Measurements from ENCODE around the gene GMEB2. TPM values are rescaled to one million over a fixed set of nuclear protein-coding genes. Genes with fewer than 3 reads are reported as not detected.
A peak's percentile ranks its signal among the peaks of the same experiment; 100 is the strongest.

Gene GMEB2
- total RNA-seq, 1 donor, result 7.4 TPM

GRCh38 chr20:63578224-63579016 is 48.5 kb downstream of the GMEB2 start:
- TF ChIP-seq CTCF (IDR thresholded peaks at IDR 0.05; ENCODE audit: insufficient read depth, low read length), result no peak
- H3K4me3 ChIP-seq (ENCODE audit: low read depth, low read length), result no peak overlapping the region
- no peak for DNase-seq (ENCODE audit: low read depth)

- no peak for DNase-seq (ENCODE audit: low read depth)
- TF ChIP-seq CTCF (IDR thresholded peaks at IDR 0.05; ENCODE audit: insufficient read depth, low read length), result no peak
- no peak overlapping the region for H3K4me3 ChIP-seq (ENCODE audit: low read depth, low read length)
These were observed 49.5 kb downstream of the GMEB2 start for GRCh38 chr20:63577317-63577894.

- no peak overlapping the region for H3K4me3 ChIP-seq (ENCODE audit: low read depth, low read length)
- no peak for TF ChIP-seq CTCF (IDR thresholded peaks at IDR 0.05; ENCODE audit: insufficient read depth, low read length)
- DNase-seq (ENCODE audit: low read depth), result peak; percentile 36
These were observed 50.6 kb downstream of the GMEB2 start for GRCh38 chr20:63576311-63576710.

GRCh38 chr20:63574829-63575743 is 51.8 kb downstream of the GMEB2 start:
- no peak overlapping the region for H3K4me3 ChIP-seq (ENCODE audit: low read depth, low read length)

GRCh38 chr20:63574156-63574828 is 52.6 kb downstream of the GMEB2 start, which contains the start of gene HELZ2:
Gene HELZ2, minus strand, starts transcription at chr20:63574239. Its CDS starts 1,854 bp downstream, at chr20:63572385.
- TF ChIP-seq CTCF (IDR thresholded peaks at IDR 0.05; ENCODE audit: insufficient read depth, low read length), result no peak
- peak; percentile 48 for DNase-seq (ENCODE audit: low read depth)
- peak within 1 kb of the TSS; percentile 88 for H3K4me3 ChIP-seq (ENCODE audit: low read depth, low read length)

More at GRCh38 chr20:63574829-63575743, 51.8 kb downstream of the GMEB2 start:
- TF ChIP-seq CTCF (IDR thresholded peaks at IDR 0.05; ENCODE audit: insufficient read depth, low read length), result no peak
- DNase-seq (ENCODE audit: low read depth), result peak; percentile 27

- DNase-seq (ENCODE audit: low read depth), result no peak
- peak overlapping the region; percentile 88 for H3K4me3 ChIP-seq (ENCODE audit: low read depth, low read length)
- no peak for TF ChIP-seq CTCF (IDR thresholded peaks at IDR 0.05; ENCODE audit: insufficient read depth, low read length)
These were observed 53.2 kb downstream of the GMEB2 start for GRCh38 chr20:63573647-63574131.

Data from fibroblast of the aortic adventitia (primary cell).